ENCODE results near the gene MTHFD1L.

MTHFD1L gene

GRCh38 chr6:150866147-150866990 lies 867 bp downstream of the MTHFD1L start:
- DNase-seq: peak; percentile 78

- DNase-seq: no peak
These were observed 1.5 kb downstream of the MTHFD1L start for GRCh38 chr6:150866991-150867501.

- no peak for DNase-seq
These were observed 3.3 kb downstream of the MTHFD1L start for GRCh38 chr6:150868759-150869158.

- no peak for DNase-seq
These were observed 8.7 kb downstream of the MTHFD1L start for GRCh38 chr6:150874179-150874578.

- DNase-seq: no peak
These were observed 10.3 kb downstream of the MTHFD1L start for GRCh38 chr6:150875841-150876240.

GRCh38 chr6:150876598-150876997 lies 11.1 kb downstream of the MTHFD1L start:
- DNase-seq: peak; percentile 72

GRCh38 chr6:150877928-150878327 lies 12.4 kb downstream of the MTHFD1L start:
- DNase-seq: no peak

GRCh38 chr6:150878347-150879213 lies 13.1 kb downstream of the MTHFD1L start:
- no peak for DNase-seq

- DNase-seq: peak; percentile 67
These were observed 14.8 kb downstream of the MTHFD1L start for GRCh38 chr6:150880336-150880735.

- no peak for DNase-seq
These were observed 16.5 kb downstream of the MTHFD1L start for GRCh38 chr6:150881911-150882481.

GRCh38 chr6:150883521-150883920 lies 18.0 kb downstream of the MTHFD1L start:
- no peak for DNase-seq

GRCh38 chr6:150886155-150886554 lies 20.7 kb downstream of the MTHFD1L start:
- no peak for DNase-seq

- DNase-seq: no peak
These were observed 22.6 kb downstream of the MTHFD1L start for GRCh38 chr6:150887978-150888563.

- DNase-seq: no peak
These were observed 24.8 kb downstream of the MTHFD1L start for GRCh38 chr6:150890346-150890745.

GRCh38 chr6:150891888-150892485 lies 26.5 kb downstream of the MTHFD1L start:
- peak; percentile 91 for DNase-seq

- DNase-seq: no peak
These were observed 28.8 kb downstream of the MTHFD1L start for GRCh38 chr6:150894191-150894744.

- DNase-seq: peak; percentile 83
These were observed 29.5 kb downstream of the MTHFD1L start for GRCh38 chr6:150894935-150895552.

- no peak for DNase-seq
These were observed 30.6 kb downstream of the MTHFD1L start for GRCh38 chr6:150895928-150896632.

- DNase-seq: no peak
These were observed 32.0 kb downstream of the MTHFD1L start for GRCh38 chr6:150897400-150897943.

GRCh38 chr6:150898399-150899170 lies 33.1 kb downstream of the MTHFD1L start:
- DNase-seq: no peak

Data from NCI-H1105 treated with DMSO at 0.1 percent for 48 hours (cell line).